SU-DHL-6 (cell line): Measurements from ENCODE around the gene TTLL11.

Experiments used
- EZH2phosphoT487 ChIP-seq: fragments of 200-600 bp; sonication (generic), shearing (Covaris generic); conservative IDR thresholded peaks from 2 replicates; pipeline ENCODE4 v1.6.1; 2018; ENCODE audit warnings: mild to moderate bottlenecking, antibody characterized with exemption, low read length, moderate library complexity, mixed read lengths
- TF ChIP-seq, protein P1 (sequence below): fragments of 200-600 bp; sonication (generic); IDR thresholded peaks from one replicate; pipeline ENCODE4 v1.5.1; 2017; ENCODE audit warnings: antibody characterized with exemption, mild to moderate bottlenecking, low read length, moderate library complexity; ENCODE audit not compliant: insufficient read depth, poor library complexity, severe bottlenecking

DNA sequence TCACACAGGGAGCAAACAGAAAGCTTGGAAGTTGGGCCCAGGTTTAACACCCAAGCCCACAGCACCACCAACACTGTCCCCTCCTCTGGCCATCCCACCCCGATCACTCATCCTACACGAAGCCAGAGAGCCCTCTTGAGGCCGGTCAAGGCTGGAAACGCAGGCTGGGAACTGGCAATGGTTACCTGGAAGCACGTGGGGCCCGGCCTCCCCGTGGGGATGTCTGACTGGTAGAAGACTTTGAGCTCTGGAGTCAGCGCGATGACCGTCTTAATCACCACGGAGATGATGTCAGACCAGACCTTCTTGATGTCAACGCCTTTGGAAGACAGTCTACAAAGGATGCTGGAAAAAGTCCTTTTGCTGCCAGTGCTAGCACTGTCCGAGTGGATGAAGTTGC lies 104.1 kb downstream of the TTLL11 start:
- TF ChIP-seq, protein P1, sequence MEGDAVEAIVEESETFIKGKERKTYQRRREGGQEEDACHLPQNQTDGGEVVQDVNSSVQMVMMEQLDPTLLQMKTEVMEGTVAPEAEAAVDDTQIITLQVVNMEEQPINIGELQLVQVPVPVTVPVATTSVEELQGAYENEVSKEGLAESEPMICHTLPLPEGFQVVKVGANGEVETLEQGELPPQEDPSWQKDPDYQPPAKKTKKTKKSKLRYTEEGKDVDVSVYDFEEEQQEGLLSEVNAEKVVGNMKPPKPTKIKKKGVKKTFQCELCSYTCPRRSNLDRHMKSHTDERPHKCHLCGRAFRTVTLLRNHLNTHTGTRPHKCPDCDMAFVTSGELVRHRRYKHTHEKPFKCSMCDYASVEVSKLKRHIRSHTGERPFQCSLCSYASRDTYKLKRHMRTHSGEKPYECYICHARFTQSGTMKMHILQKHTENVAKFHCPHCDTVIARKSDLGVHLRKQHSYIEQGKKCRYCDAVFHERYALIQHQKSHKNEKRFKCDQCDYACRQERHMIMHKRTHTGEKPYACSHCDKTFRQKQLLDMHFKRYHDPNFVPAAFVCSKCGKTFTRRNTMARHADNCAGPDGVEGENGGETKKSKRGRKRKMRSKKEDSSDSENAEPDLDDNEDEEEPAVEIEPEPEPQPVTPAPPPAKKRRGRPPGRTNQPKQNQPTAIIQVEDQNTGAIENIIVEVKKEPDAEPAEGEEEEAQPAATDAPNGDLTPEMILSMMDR = no peak
- no peak for TF ChIP-seq EZH2phosphoT487
